Metanephros (tissue), 1 donor: ENCODE measurements around the gene WSCD1. TPM values are rescaled to one million over a fixed set of nuclear protein-coding genes. Genes with fewer than 3 reads are reported as not detected.

Experiments
- total RNA-seq: library from RNA; depleted of rRNA; stranded (reverse); fragments of >200 nt; gene quantifications from one replicate; pipeline ENCODE4 v1.2.3, GENCODE V29; 2014

WSCD1 gene
- 20.4 TPM for total RNA-seq

DNA sequence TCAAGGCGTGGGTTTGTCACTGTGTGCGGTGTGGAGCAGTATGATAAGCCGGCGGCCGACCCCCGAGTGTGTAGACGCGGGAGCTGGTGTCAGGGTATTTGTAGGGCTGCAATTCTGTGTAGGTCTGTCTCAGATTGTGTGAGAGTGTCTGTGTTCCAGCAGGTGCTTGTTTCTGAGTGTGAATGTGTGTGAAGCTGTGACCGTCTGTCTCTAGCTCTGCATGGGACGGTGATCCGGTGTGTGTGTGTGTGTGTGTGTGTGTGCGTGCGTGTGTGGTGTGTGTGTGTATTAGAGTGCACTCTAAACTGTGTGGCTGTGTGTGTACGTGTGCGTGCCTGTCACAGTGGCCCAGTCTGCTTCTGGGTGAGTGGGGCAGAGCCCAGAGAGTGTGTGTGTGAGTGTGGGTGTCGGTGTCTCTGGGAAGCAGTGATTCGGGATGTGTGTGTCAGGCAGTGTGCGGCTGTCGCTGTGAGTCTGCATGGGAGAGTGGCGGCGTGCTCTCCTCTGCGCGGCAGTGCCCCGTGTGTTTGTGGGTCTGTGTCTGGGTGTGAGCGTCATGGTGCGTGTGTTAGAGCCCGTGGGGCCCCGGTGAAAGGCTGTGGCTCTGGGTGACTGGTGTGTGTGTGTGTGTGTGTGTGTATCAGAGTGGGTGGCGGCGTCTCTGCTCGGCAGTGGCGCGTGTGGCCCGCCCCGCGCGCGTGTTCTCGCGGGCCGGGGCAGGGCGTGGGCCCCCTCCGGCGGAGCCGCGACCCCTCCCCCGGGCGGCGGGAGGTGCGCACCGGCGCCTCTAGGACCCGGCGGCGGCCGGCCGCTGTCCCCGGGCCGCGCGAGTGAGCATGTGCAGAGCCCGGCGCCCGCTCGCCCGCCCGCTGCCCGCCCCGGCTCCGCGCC, at the start of gene WSCD1:
TSS of gene WSCD1 (plus strand) at position 841 of the 891 bp plus-strand sequence. CDS start 10,280 bp downstream, outside the sequence.

